Testis (tissue), 3 donors: ENCODE measurements around the gene LONRF2. TPM values are rescaled to one million over a fixed set of nuclear protein-coding genes. Genes with fewer than 3 reads are reported as not detected.

Experiments used
- DNase-seq: peaks from one replicate; pipeline ENCODE4 v3.0.0-alpha.2; 2019
- H3K27ac ChIP-seq, 2 donors: fragments of 200-600 bp; sonication (generic); one replicate each; pipeline ENCODE4 v1.5.1; 2019
- H3K27me3 ChIP-seq: fragments of 200-600 bp; sonication (generic); one replicate; pipeline ENCODE4 v1.5.1; 2019
- H3K36me3 ChIP-seq: fragments of 200-600 bp; sonication (generic); one replicate; pipeline ENCODE4 v1.5.1; 2017; ENCODE audit warnings: low read depth; ENCODE audit errors: missing control alignments
- H3K4me1 ChIP-seq: fragments of 200-600 bp; sonication (generic); one replicate; pipeline ENCODE4 v1.5.1; 2019
- H3K4me3 ChIP-seq, 2 donors: fragments of 200-600 bp; sonication (generic); one replicate each; pipeline ENCODE4 v1.5.1; 2017 to 2019
- H3K9me3 ChIP-seq: fragments of 200-600 bp; sonication (generic); one replicate; pipeline ENCODE4 v1.5.1; 2017
- POLR2A ChIP-seq: fragments of 450-650 bp; IDR thresholded peaks from one replicate; pipeline ENCODE4 v1.6.1; 2017; ENCODE audit warnings: antibody characterized with exemption, mild to moderate bottlenecking, moderate library complexity
- WGBS, 2 donors: methylation state at CpG; one replicate each; pipeline ENCODE4 v1.1.5; 2018; 5-methylcytosine and 5-hydroxymethylcytosine counted together
- intact Hi-C: fragments of 100-400 bp; cut with DNase I; formaldehyde crosslinking; loops from one replicate; pipeline ENCODE4 v1.15.1; 2023; ENCODE audit warnings: low total_unique reads
- polyA plus RNA-seq: library from polyadenylated mRNA; stranded (reverse); fragments of 350-450 nt; fragmentation: Illumina TruSeq; extraction: RNeasy Lipid Tissue Mini Kit (QIAGEN cat#74804); gene quantifications from one replicate; pipeline ENCODE4 v1.2.3, GENCODE V29; 2014; ENCODE audit warnings: low read depth, low replicate concordance; ENCODE audit not compliant: insufficient read depth
- total RNA-seq, 2 donors: library from RNA; depleted of rRNA; stranded (reverse); fragments of >200 nt; gene quantifications; one replicate each; pipeline ENCODE4 v1.2.3, GENCODE V29; 2016
- TF ChIP-seq, protein P1 (sequence below), 3 experiments: fragments of 450-650 bp in 2 of 3; fragments of 200-600 bp in 1 of 3; sonication (generic) in 1 of 3; IDR thresholded peaks; one replicate each; pipeline ENCODE4 v1.5.1; 2016 to 2019; ENCODE audit warnings: antibody characterized with exemption in 3 of 3, mild to moderate bottlenecking in 2 of 3, moderate library complexity in 1 of 3

LONRF2 gene
- total and polyA plus RNA-seq, 3 donors from 2014 or later, result 6.5 to 17.7 (median 16.1) TPM

DNA sequence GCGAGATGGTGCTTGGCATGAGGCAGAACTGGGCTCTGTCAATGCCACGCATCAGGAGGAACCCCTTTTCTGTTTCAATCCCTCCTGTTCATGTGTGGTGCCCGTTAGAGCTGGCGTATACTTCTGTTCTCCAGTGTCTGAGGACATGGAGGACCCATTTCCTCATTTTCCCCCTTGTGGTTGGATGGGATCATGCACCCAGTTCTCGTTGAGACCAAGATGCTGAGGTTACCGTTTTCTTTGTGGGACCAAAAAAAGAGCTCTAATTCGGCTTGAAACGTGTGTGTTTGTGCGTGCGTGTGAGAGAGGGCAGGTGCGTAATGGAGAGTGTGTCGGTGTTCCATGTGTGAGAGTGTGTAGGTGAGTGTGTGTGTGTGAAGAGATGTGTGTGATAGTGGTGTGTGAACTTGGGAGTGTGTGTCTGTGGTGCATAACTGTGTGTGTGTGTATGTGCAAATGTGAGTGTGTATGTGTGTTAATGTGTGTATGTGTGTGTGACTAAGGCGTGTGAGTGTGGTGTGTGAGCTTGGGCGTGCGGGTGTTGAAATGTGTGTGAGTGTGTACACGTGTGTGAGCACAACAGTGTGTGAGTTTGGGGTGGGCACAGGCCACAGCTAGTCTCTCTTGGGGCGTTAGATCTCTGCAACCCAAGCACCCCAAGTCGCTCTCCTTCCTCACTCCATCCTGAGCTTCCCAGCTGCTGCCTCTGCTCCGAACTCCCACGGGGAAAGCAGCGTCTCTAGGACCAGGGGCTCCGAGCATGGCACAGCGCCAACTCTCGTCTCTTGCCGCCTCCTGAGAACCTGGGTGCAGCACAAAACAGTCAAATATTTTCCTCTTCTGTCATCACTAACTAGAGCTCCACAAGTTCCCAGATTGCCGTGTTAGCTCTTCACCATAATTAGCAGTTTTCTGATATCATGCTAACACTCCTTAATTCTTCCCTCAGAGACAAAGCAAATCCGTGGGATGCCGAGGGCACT, 75.8 kb downstream of the LONRF2 start:
- H3K36me3 ChIP-seq, result no peaks in the 10 kb centered on the region
- H3K9me3 ChIP-seq, result no peaks in the 10 kb centered on the region
- 66 to 78% methylated on average over 28 of the region's 28 CpGs for WGBS, 2 donors
- no peak for TF ChIP-seq POLR2A
- TF ChIP-seq, protein P1, sequence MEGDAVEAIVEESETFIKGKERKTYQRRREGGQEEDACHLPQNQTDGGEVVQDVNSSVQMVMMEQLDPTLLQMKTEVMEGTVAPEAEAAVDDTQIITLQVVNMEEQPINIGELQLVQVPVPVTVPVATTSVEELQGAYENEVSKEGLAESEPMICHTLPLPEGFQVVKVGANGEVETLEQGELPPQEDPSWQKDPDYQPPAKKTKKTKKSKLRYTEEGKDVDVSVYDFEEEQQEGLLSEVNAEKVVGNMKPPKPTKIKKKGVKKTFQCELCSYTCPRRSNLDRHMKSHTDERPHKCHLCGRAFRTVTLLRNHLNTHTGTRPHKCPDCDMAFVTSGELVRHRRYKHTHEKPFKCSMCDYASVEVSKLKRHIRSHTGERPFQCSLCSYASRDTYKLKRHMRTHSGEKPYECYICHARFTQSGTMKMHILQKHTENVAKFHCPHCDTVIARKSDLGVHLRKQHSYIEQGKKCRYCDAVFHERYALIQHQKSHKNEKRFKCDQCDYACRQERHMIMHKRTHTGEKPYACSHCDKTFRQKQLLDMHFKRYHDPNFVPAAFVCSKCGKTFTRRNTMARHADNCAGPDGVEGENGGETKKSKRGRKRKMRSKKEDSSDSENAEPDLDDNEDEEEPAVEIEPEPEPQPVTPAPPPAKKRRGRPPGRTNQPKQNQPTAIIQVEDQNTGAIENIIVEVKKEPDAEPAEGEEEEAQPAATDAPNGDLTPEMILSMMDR (IDR thresholded peaks at IDR 0.05), result peak in 2 of 3 experiments; percentile 34 to 45
- DNase-seq, result no peak
- H3K27ac ChIP-seq, result no peak overlapping the region
- H3K4me1 ChIP-seq, result peaks cover 6% of the 10 kb centered on the region
- H3K27me3 ChIP-seq, result no peaks in the 10 kb centered on the region
- intact Hi-C loops, result loop anchor here (5.0 kb wide), 1 partner anchor 689 kb away; no protein-coding TSS in a partner anchor
- H3K4me3 ChIP-seq, result no peak overlapping the region

DNA sequence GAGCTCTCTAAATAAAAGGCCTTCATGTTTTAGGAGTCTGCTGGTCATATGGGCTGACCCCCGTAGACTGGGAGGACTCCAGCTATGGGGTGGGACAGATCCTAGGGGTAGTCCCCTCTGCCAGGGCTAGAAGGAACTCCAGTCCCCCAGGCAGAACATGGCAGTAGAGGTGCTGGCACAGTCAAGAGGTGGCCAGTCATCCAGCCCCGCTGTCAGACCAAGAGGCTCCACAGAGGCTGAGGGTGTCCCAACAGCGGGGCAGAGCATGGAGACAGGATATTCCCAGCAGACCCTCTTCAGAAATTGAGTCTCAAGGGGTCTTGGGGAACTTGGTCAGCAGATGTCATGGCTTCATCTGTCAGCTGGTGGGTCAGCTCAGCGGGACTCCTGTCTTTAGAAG, 76.6 kb downstream of the LONRF2 start:
- Histone ChIP-seq H3K36me3 (no peaks in the 10 kb centered on the region), H3K27ac (no peak overlapping the region), H3K4me3 (no peak overlapping the region), H3K27me3 (no peaks in the 10 kb centered on the region), H3K9me3 (no peaks in the 10 kb centered on the region), H3K4me1 (peaks cover 6% of the 10 kb centered on the region)
- intact Hi-C loops, result loop anchor here (5.0 kb wide), 1 partner anchor 688 kb away; no protein-coding TSS in a partner anchor
- TF ChIP-seq, protein P1 (IDR thresholded peaks at IDR 0.05), result no peak
- no peak for TF ChIP-seq POLR2A
- WGBS, 2 donors, result 99 to 100% methylated on average over 4 of the region's 4 CpGs
- DNase-seq, result no peak

DNA sequence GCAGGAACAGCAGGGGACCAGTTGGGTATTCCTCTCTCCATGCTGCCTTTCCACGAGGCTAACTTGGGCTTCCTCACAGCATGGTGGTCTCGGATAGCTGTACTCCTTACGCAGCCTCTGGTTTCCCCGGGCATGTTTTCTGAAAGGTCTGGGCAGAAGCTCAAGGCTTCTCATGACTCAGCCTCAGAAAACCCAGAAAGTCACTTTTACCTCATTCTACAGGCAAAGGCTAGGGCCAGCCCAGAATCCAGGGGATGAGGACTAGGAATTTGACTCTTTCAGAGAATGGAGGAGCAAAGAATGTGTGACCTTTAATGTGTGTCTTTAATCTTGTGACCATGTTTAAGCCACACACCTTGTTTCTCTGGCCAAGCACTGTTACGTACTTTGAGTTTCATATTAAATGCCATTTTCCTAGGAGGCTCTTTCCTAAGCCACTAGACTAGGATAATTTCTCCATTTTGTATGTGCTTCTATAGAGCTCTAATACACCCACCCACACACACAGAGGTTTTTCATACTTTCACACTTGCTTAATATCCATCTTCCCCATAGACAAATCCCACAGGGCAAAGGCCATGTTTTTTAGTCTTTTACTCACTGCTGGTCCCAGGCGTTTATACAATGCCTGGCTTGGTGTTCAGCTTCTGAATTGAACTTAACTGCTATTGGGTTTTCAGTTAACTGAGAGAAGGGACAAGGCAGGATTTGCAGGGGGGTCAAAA, 77.3 kb downstream of the LONRF2 start:
- Histone ChIP-seq H3K4me3 (no peak overlapping the region), H3K4me1 (peaks cover 6% of the 10 kb centered on the region), H3K27me3 (no peaks in the 10 kb centered on the region), H3K9me3 (no peaks in the 10 kb centered on the region), H3K36me3 (no peaks in the 10 kb centered on the region), H3K27ac (no peak overlapping the region)
- 84 to 91% methylated on average over 4 to 6 of the region's 6 CpGs for WGBS, 2 donors
- intact Hi-C loops, result loop anchor here (5.0 kb wide), 1 partner anchor 688 kb away; no protein-coding TSS in a partner anchor
- no peak for TF ChIP-seq POLR2A
- TF ChIP-seq, protein P1 (IDR thresholded peaks at IDR 0.05), result no peak
- DNase-seq, result no peak

DNA sequence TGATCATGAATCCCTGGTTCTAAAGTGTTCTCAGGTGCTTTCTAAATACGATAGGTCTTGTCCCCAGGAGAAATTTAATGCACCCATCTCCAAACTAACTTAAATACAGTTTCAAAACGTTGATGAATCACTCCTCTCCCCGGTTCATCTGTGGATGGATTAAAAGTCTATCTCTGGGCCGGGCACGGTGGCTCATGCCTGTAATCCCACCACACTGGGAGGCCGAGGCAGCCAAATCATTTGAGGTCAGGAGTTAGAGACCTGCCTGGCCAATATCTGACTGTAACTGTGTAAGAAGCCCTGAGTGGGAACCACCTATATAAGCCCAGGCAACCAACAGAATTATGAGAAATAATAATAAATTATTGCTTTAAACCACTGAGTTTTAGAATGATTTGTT, 78.7 kb downstream of the LONRF2 start:
- intact Hi-C loops, result no loop called here
- DNase-seq, result no peak
- WGBS, 2 donors, result 83 to 89% methylated on average over 6 of the region's 6 CpGs

More for the DNA sequence above, 78.7 kb downstream of the LONRF2 start:
- Histone ChIP-seq H3K4me1 (peaks cover 6% of the 10 kb centered on the region), H3K4me3 (no peak overlapping the region), H3K36me3 (no peaks in the 10 kb centered on the region), H3K27me3 (no peaks in the 10 kb centered on the region), H3K27ac (no peak overlapping the region), H3K9me3 (no peaks in the 10 kb centered on the region)
- no peak for TF ChIP-seq POLR2A
- TF ChIP-seq, protein P1 (IDR thresholded peaks at IDR 0.05), result no peak
